NCI-H748 (cell line): ENCODE results near the gene HAO2.

Experiments used
- DNase-seq: peaks from one replicate; lab custom pipeline; 2025; ENCODE audit not compliant: unreplicated experiment; lab: John Stamatoyannopoulos, UW

The HAO2 gene

DNA sequence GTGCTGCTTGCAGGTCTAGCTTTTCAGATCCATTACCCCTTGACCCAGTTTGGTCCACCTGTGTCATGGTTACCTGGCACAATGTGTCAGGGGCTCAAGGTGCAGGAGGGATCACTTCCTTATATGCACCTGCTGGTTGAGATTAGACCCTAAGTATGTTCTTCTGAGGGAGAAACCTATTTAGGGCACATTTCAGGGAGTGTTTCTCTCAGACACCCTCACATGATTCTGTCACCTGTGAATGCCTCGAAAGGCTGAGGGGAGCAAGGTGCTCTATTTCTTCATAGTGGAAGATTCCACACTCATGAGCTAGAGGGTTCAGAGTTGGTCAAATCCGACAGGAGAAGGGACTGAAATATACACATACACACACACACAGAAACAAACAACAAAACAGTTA is 61.9 kb downstream of the HAO2 start:
- no peak for DNase-seq

DNA sequence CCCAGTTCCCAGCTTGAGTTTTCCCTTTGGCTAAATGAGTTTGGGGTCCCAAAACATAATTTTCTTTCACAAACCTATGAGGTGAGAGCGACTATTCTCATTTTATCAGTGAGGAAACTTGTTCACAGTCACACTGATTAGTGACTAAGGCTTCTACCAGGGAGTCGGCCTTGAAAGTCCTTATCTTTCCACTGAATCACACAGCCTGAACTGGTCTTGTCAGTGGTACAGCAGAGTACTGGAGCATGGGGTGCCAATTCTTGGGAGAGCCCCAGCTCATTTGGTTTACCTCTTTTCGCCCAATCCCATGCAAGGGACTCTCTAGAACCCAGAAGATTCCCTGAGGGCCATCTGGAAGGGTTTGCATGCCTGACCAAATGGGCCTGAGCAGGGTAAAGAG is 63.3 kb downstream of the HAO2 start:
- DNase-seq = no peak

DNA sequence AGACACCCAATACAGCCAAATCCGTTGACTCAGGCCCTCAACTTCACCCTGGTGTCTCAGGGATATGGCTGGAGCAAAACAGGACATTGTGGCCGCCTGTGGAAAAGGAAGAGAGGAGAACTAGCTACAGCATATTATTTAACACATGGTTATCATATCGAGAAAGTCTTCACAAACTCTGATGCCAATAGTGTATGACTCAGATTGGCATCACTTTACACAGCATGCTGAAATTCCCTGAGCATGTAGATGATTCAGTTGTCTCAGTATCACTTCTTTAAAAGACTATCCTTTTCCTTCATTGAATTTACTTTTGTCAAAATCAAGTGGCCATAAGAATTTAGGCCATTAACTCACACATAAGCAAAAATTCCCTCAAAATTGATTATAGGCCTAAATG is 66.5 kb downstream of the HAO2 start:
- DNase-seq = no peak

DNA sequence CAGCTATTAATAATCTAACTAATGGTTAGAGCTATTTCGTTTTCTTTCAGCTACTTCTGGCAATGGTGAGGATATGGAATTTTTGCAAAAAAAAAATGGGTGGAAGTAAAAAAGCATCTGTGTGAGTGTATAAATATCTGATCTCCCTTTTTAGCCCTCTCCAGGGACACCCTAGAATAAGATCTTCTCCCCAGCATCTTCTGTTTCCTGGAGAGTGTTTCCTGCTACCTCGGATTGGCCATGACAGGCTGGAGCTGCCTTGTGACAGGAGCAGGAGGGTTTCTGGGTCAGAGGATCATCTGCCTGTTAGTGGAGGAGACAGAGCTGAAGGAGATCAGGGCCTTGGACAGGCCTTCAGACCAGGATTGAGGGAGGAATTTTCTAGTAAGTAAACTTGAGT is 70.2 kb downstream of the HAO2 start:
- DNase-seq = no peak

DNA sequence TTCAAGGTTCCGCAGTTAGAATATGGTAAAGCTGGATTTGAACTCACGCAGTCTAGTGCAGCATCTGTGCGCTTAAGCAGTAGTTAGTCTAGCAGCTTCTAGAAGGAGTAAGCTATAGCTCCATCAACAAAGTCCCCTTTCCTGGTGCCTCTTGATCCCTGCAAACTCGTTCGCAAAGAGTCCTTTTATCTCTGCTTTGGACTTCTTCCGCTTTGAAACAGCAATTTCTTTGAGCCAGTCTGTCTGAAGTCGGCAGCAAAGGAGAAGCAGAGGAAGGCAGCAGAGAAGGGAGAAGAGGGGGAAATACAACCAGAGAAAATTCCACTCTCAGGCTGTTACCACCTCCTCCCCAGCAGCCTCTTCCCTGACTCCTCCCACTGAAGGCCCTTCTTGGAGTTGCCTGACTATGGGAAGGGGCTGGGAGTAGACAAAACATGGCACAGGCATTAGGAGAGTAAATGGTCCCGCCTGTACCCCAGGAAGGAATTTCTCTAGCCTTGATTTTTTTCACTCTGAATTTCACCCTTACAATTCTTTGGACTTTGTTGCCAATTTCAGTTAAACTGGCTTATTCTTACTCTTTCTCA is 72.2 kb downstream of the HAO2 start:
- DNase-seq = no peak

DNA sequence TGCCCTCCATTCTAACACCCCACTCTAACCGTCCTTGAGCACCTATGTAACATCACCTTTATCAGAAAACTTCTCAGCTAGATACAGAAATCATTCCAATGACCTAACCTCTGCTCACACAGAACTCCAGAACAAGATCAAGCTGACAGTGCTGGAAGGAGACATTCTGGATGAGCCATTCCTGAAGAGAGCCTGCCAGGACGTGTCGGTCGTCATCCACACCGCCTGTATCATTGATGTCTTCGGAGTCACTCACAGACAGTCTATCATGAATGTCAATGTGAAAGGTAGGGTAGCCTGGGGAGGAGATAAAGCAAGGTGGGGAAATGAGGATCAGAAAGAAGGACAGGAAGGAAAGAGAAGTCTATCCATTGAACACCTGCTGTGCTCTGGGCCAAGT is 74.2 kb downstream of the HAO2 start:
- no peak for DNase-seq
